Mucosa of rectum (tissue), 2 donors: ENCODE data around the gene ABI1.

ENCODE experiments used
- H3K27ac ChIP-seq, 2 donors: one replicate each; pipeline ENCODE4 v1.7.0; 2013; ENCODE audit warnings: inconsistent platforms in 2 of 2, low read depth in 2 of 2, low read length in 2 of 2
- H3K27me3 ChIP-seq, 2 donors: one replicate each; pipeline ENCODE4 v1.7.0; 2013; ENCODE audit warnings: low read length in 2 of 2; ENCODE audit not compliant: control insufficient read depth in 2 of 2, insufficient read depth in 2 of 2
- H3K36me3 ChIP-seq, 2 donors: one replicate each; pipeline ENCODE4 v1.7.0; 2013; ENCODE audit warnings: low read length in 2 of 2; ENCODE audit not compliant: control insufficient read depth in 2 of 2, insufficient read depth in 2 of 2
- H3K4me1 ChIP-seq, 2 donors: one replicate each; pipeline ENCODE4 v1.7.0; 2013; ENCODE audit warnings: low read length in 2 of 2, mild to moderate bottlenecking in 1 of 2; ENCODE audit not compliant: control insufficient read depth in 2 of 2, insufficient read depth in 2 of 2
- H3K4me3 ChIP-seq, 2 donors: one replicate each; pipeline ENCODE4 v1.7.0; 2013; ENCODE audit warnings: low read length in 2 of 2
- H3K9ac ChIP-seq, 2 donors: one replicate each; pipeline ENCODE4 v1.7.0; 2013; ENCODE audit warnings: low read length in 2 of 2, low read depth in 1 of 2, mild to moderate bottlenecking in 1 of 2
- H3K9me3 ChIP-seq, 2 donors: one replicate each; pipeline ENCODE4 v1.7.0; 2013; ENCODE audit warnings: low read length in 2 of 2; ENCODE audit not compliant: control insufficient read depth in 2 of 2
- donor health status: healthy.
- donor health status: Normal muscosa, but diverticular disease.

ABI1 gene

GRCh38 chr10:26776258-26776657 is 84.5 kb downstream of the ABI1 start:
- no peaks in the 10 kb centered on the region for H3K36me3 ChIP-seq
- no peak overlapping the region for H3K27ac ChIP-seq
- H3K27me3 ChIP-seq: no peaks in the 10 kb centered on the region
- H3K4me3 ChIP-seq: no peak overlapping the region
- no peak overlapping the region for H3K9ac ChIP-seq
- peaks cover 16 to 18% of the 10 kb centered on the region in 2 donors for H3K4me1 ChIP-seq
- H3K9me3 ChIP-seq: no peaks in the 10 kb centered on the region

GRCh38 chr10:26773633-26774032 is 87.1 kb downstream of the ABI1 start:
- Histone ChIP-seq H3K36me3 (peaks cover 1 to 2% of the 10 kb centered on the region in 2 donors), H3K4me1 (peaks cover 0 to 2% of the 10 kb centered on the region in 2 donors), H3K4me3 (no peak overlapping the region), H3K9me3 (no peaks in the 10 kb centered on the region), H3K9ac (no peak overlapping the region), H3K27ac (no peak overlapping the region), H3K27me3 (no peaks in the 10 kb centered on the region)

GRCh38 chr10:26770069-26770468 is 90.7 kb downstream of the ABI1 start:
- Histone ChIP-seq H3K27ac (no peak overlapping the region), H3K9ac (no peak overlapping the region), H3K4me1 (peaks cover 0 to 2% of the 10 kb centered on the region in 2 donors), H3K36me3 (peaks cover 6 to 11% of the 10 kb centered on the region in 2 donors), H3K4me3 (no peak overlapping the region), H3K27me3 (no peaks in the 10 kb centered on the region), H3K9me3 (no peaks in the 10 kb centered on the region)

GRCh38 chr10:26765549-26765948 is 95.2 kb downstream of the ABI1 start:
- Histone ChIP-seq H3K36me3 (peaks cover 12 to 14% of the 10 kb centered on the region in 2 donors), H3K27ac (no peak overlapping the region), H3K4me3 (no peak overlapping the region), H3K9me3 (no peaks in the 10 kb centered on the region), H3K27me3 (no peaks in the 10 kb centered on the region), H3K4me1 (no peaks in the 10 kb centered on the region), H3K9ac (no peak overlapping the region)

- H3K4me1 ChIP-seq: no peaks in the 10 kb centered on the region
- no peak overlapping the region for H3K9ac ChIP-seq
- H3K4me3 ChIP-seq: no peak overlapping the region
- H3K27ac ChIP-seq: no peak overlapping the region
- H3K9me3 ChIP-seq: no peaks in the 10 kb centered on the region
- H3K36me3 ChIP-seq: peaks cover 12 to 16% of the 10 kb centered on the region in 2 donors
- no peaks in the 10 kb centered on the region for H3K27me3 ChIP-seq
These were observed 101.8 kb downstream of the ABI1 start for GRCh38 chr10:26759008-26759407.

GRCh38 chr10:26755443-26755903 is 105.3 kb downstream of the ABI1 start:
- Histone ChIP-seq H3K36me3 (peaks cover 14 to 16% of the 10 kb centered on the region in 2 donors), H3K27me3 (no peaks in the 10 kb centered on the region), H3K27ac (peak overlapping the region in 1 of 2 donors; percentile 38), H3K9me3 (no peaks in the 10 kb centered on the region), H3K4me1 (no peaks in the 10 kb centered on the region), H3K9ac (no peak overlapping the region), H3K4me3 (no peak overlapping the region)

- Histone ChIP-seq H3K36me3 (peaks cover 35 to 40% of the 10 kb centered on the region in 2 donors), H3K4me3 (no peak overlapping the region), H3K4me1 (no peaks in the 10 kb centered on the region), H3K27me3 (no peaks in the 10 kb centered on the region), H3K27ac (no peak overlapping the region), H3K9me3 (no peaks in the 10 kb centered on the region), H3K9ac (no peak overlapping the region)
These were observed 114.7 kb downstream of the ABI1 start for GRCh38 chr10:26746061-26746460.

- peaks cover 38 to 51% of the 10 kb centered on the region in 2 donors for H3K36me3 ChIP-seq
- no peaks in the 10 kb centered on the region for H3K27me3 ChIP-seq
- H3K9me3 ChIP-seq: no peaks in the 10 kb centered on the region
- H3K27ac ChIP-seq: no peak overlapping the region
- H3K4me3 ChIP-seq: no peak overlapping the region
- no peak overlapping the region for H3K9ac ChIP-seq
- no peaks in the 10 kb centered on the region for H3K4me1 ChIP-seq
These were observed 116.9 kb downstream of the ABI1 start for GRCh38 chr10:26743841-26744240.

GRCh38 chr10:26743091-26743490 is 117.7 kb downstream of the ABI1 start:
- H3K27ac ChIP-seq: no peak overlapping the region
- no peaks in the 10 kb centered on the region for H3K4me1 ChIP-seq
- no peak overlapping the region for H3K4me3 ChIP-seq
- no peaks in the 10 kb centered on the region for H3K9me3 ChIP-seq
- no peaks in the 10 kb centered on the region for H3K27me3 ChIP-seq
- H3K9ac ChIP-seq: no peak overlapping the region
- peaks cover 38 to 48% of the 10 kb centered on the region in 2 donors for H3K36me3 ChIP-seq

GRCh38 chr10:26741368-26741767 is 119.4 kb downstream of the ABI1 start:
- peaks cover 42 to 50% of the 10 kb centered on the region in 2 donors for H3K36me3 ChIP-seq
- no peak overlapping the region for H3K9ac ChIP-seq
- H3K27me3 ChIP-seq: no peaks in the 10 kb centered on the region
- H3K9me3 ChIP-seq: no peaks in the 10 kb centered on the region
- no peak overlapping the region for H3K27ac ChIP-seq
- H3K4me1 ChIP-seq: no peaks in the 10 kb centered on the region
- no peak overlapping the region for H3K4me3 ChIP-seq
